AG04450 (cell line): Measurements from ENCODE around the gene XPC. TPM values are rescaled to one million over a fixed set of nuclear protein-coding genes. Genes with fewer than 3 reads are reported as not detected.

Experiments used
- CTCF ChIA-PET: fragments of 300-600, 350-600 bp; formaldehyde crosslinking; extraction: SDS; loops from one replicate; lab custom pipeline; 2022; ENCODE audit warnings: antibody characterized with exemption, inconsistent platforms; lab: Charles Lee
- POLR2A ChIA-PET: fragments of 350-600 bp; formaldehyde crosslinking; extraction: SDS; loops from one replicate; lab custom pipeline; 2021; ENCODE audit warnings: antibody characterized with exemption, inconsistent platforms; lab: Yijun Ruan, JAX
- DNase-seq: peaks from one replicate; pipeline ENCODE4 v3.0.0-alpha.2; 2011; ENCODE audit warnings: low read depth, low spot score
- H3K27ac ChIP-seq: one replicate; pipeline ENCODE4 v1.5.1; 2012; ENCODE audit warnings: low read depth, low read length, control low read depth
- H3K27me3 ChIP-seq: one replicate; pipeline ENCODE4 v1.6.0; 2012; ENCODE audit warnings: low read length; ENCODE audit not compliant: control insufficient read depth, insufficient read depth
- H3K4me3 ChIP-seq: 2 replicates; pipeline ENCODE4 v1.5.1; 2011; ENCODE audit warnings: mild to moderate bottlenecking, low read depth, low read length, control low read depth
- H3K9me3 ChIP-seq: 2 replicates; pipeline ENCODE4 v1.5.1; 2012; ENCODE audit warnings: low read length; ENCODE audit not compliant: control insufficient read depth, insufficient read depth
- polyA plus RNA-seq: library from polyadenylated mRNA; depleted of rRNA; stranded (reverse); fragments of >200 nt; gene quantifications from 2 replicates; pipeline ENCODE4 v1.2.3, GENCODE V29; 2011
- TF ChIP-seq, protein P1 (sequence below): IDR thresholded peaks from 2 replicates; pipeline ENCODE4 v1.5.1; 2011; ENCODE audit warnings: low read depth, low read length, control low read depth, inconsistent platforms

Gene XPC
- polyA plus RNA-seq, 1 experiment: 39.0 TPM

DNA sequence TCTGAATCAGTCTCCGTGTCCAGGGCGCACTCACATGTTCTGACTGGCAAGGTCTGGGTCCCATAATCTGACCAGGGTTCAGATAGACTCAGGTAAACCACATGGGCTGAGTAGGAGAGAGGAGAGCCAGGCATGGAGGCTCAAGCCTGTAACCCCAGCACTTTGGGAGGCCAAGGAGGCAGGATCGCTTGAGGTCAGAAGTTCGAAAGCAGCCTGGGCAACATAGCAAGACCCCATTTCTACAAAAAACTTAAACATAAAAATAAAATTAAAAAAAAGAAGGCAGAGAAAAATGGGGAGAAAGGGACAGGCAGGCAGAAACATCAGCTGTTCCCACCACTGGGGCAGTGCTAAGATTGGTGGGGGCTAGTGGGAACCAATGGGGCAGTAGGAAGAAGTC is 48.2 kb downstream of the XPC start:
- CTCF ChIA-PET: no interaction called here
- no peak overlapping the region for H3K27ac ChIP-seq
- H3K27me3 ChIP-seq: no peaks in the 10 kb centered on the region
- peaks cover 3% of the 10 kb centered on the region; the same call in 1 of the 2 replicates for H3K9me3 ChIP-seq
- POLR2A ChIA-PET: no interaction called here
- TF ChIP-seq, protein P1, sequence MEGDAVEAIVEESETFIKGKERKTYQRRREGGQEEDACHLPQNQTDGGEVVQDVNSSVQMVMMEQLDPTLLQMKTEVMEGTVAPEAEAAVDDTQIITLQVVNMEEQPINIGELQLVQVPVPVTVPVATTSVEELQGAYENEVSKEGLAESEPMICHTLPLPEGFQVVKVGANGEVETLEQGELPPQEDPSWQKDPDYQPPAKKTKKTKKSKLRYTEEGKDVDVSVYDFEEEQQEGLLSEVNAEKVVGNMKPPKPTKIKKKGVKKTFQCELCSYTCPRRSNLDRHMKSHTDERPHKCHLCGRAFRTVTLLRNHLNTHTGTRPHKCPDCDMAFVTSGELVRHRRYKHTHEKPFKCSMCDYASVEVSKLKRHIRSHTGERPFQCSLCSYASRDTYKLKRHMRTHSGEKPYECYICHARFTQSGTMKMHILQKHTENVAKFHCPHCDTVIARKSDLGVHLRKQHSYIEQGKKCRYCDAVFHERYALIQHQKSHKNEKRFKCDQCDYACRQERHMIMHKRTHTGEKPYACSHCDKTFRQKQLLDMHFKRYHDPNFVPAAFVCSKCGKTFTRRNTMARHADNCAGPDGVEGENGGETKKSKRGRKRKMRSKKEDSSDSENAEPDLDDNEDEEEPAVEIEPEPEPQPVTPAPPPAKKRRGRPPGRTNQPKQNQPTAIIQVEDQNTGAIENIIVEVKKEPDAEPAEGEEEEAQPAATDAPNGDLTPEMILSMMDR: no peak
- no peak overlapping the region for H3K4me3 ChIP-seq
- no peak for DNase-seq

DNA sequence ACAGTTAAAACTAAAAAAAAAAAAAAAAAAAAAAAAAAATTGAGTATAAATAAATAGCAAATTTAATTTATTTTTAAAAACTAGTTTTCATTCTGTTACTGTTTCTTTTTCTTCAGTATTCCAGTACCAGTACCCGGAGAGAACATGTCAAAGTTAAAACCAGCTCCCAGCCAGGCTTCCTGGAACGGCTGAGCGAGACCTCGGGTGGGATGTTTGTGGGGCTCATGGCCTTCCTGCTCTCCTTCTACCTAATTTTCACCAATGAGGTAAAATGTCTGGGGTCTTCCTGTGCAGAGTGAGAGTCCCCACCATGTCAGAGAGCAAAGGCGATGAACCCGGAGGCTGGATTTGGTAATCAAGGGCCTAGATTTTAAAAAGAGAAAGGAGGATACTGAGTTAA is 49.1 kb downstream of the XPC start:
- H3K4me3 ChIP-seq: no peak overlapping the region
- H3K27me3 ChIP-seq: no peaks in the 10 kb centered on the region
- TF ChIP-seq, protein P1: no peak
- CTCF ChIA-PET: no interaction called here
- POLR2A ChIA-PET: no interaction called here
- no peak overlapping the region for H3K27ac ChIP-seq
- DNase-seq: no peak
- peaks cover 6% of the 10 kb centered on the region; the same call in 1 of the 2 replicates for H3K9me3 ChIP-seq

DNA sequence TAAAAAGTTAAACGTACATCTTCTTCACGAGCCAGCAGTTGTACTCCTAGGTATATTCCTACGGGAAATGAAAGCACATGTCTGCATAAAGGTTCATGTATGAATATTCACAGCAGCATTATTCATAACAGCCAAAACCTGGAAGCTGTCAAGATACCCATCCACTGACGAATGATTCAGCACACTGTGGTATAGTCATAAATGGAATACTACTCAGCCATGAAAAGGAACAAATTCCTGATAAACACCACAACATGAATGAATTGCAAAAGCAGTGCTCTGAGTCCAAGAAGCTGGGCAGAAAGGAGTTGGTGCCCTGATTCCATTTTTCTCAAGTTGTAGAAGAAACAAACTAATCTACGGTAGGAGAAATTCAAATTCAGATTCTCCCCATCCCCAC is 49.7 kb downstream of the XPC start:
- TF ChIP-seq, protein P1: no peak
- ChIA-PET CTCF (no interaction called here), POLR2A (no interaction called here)
- Histone ChIP-seq H3K4me3 (no peak overlapping the region), H3K27me3 (no peaks in the 10 kb centered on the region), H3K27ac (no peak overlapping the region), H3K9me3 (peaks cover 6% of the 10 kb centered on the region; the same call in 1 of the 2 replicates)
- no peak for DNase-seq

- DNase-seq: no peak
- H3K4me3 ChIP-seq: no peak overlapping the region
- H3K9me3 ChIP-seq: peaks cover 6% of the 10 kb centered on the region; the same call in 1 of the 2 replicates
- no peak overlapping the region for H3K27ac ChIP-seq
- TF ChIP-seq, protein P1: no peak
- POLR2A ChIA-PET: interaction anchor here (0.7 to 0.9 kb wide), 2 partner anchors 9 to 51 kb away, joined by 3 to 4 read pairs; partner anchors contain the start of genes LSM3 and XPC
- CTCF ChIA-PET: interaction anchor here (0.9 to 1.6 kb wide), 2 partner anchors 76 to 470 kb away, joined by 3 to 6 read pairs; no protein-coding TSS in a partner anchor
- no peaks in the 10 kb centered on the region for H3K27me3 ChIP-seq
These were observed 50.8 kb downstream of the XPC start for GRCh38 chr3:14127516-14128161.

- H3K27ac ChIP-seq: no peak overlapping the region
- TF ChIP-seq, protein P1: no peak
- H3K9me3 ChIP-seq: peaks cover 6% of the 10 kb centered on the region; the same call in 1 of the 2 replicates
- ChIA-PET POLR2A (interaction anchor here (0.7 to 2.7 kb wide), 2 partner anchors 10 to 12 kb away, joined by 3 to 18 read pairs; no protein-coding TSS in a partner anchor), CTCF (interaction anchor here (0.9 to 4.1 kb wide), 3 partner anchors 76 to 469 kb away, joined by 3 to 23 read pairs (median 6); no protein-coding TSS in a partner anchor)
- no peak for DNase-seq
- no peaks in the 10 kb centered on the region for H3K27me3 ChIP-seq
- H3K4me3 ChIP-seq: peak overlapping the region; percentile 99
These were observed 51.4 kb downstream of the XPC start for GRCh38 chr3:14126887-14127505.
